Smooth muscle cell (in vitro differentiated cells): ENCODE measurements around the gene BACE2. TPM values are rescaled to one million over a fixed set of nuclear protein-coding genes. Genes with fewer than 3 reads are reported as not detected.

ENCODE experiments used
- DNase-seq: peaks from one replicate; lab custom pipeline; 2025; ENCODE audit not compliant: unreplicated experiment; lab: John Stamatoyannopoulos, UW
- H2AFZ ChIP-seq: fragments of 200-600 bp; sonication (generic); 2 replicates; pipeline ENCODE4 v1.6.0; 2016; ENCODE audit warnings: antibody characterized with exemption, low read depth, mild to moderate bottlenecking
- H3F3A ChIP-seq: fragments of 200-600 bp; sonication (generic); 2 replicates; pipeline ENCODE4 v1.6.0; 2017; ENCODE audit warnings: antibody characterized with exemption, low read depth
- H3K27ac ChIP-seq: fragments of 200-600 bp; sonication (generic); 2 replicates; pipeline ENCODE4 v1.5.1; 2016; ENCODE audit warnings: low read depth, mild to moderate bottlenecking
- H3K27me3 ChIP-seq: fragments of 200-600 bp; sonication (generic); 2 replicates; pipeline ENCODE4 v1.6.1; 2016; ENCODE audit warnings: low read depth, mild to moderate bottlenecking
- H3K36me3 ChIP-seq: fragments of 200-600 bp; sonication (generic); 2 replicates; pipeline ENCODE4 v1.5.1; 2016; ENCODE audit warnings: low read depth
- H3K4me1 ChIP-seq: fragments of 200-600 bp; sonication (generic); 2 replicates; pipeline ENCODE4 v1.5.1; 2016; ENCODE audit warnings: low read depth
- H3K4me2 ChIP-seq: fragments of 200-600 bp; sonication (generic); 2 replicates; pipeline ENCODE4 v1.6.0; 2016; ENCODE audit warnings: mild to moderate bottlenecking
- H3K4me3 ChIP-seq: fragments of 200-600 bp; sonication (generic); 2 replicates; pipeline ENCODE4 v1.5.1; 2016; ENCODE audit warnings: mild to moderate bottlenecking
- H3K79me2 ChIP-seq: fragments of 200-600 bp; sonication (generic); 2 replicates; pipeline ENCODE4 v1.6.0; 2016; ENCODE audit warnings: low read depth, mild to moderate bottlenecking
- H3K9ac ChIP-seq: fragments of 200-600 bp; sonication (generic); 2 replicates; pipeline ENCODE4 v1.6.0; 2016; ENCODE audit warnings: low read depth
- H3K9me3 ChIP-seq: fragments of 200-600 bp; sonication (generic); replicated peaks from 2 replicates; pipeline ENCODE4 v1.5.1; 2016; ENCODE audit warnings: low read depth
- H4K20me1 ChIP-seq: fragments of 200-600 bp; sonication (generic); 2 replicates; pipeline ENCODE4 v1.6.0; 2016; ENCODE audit warnings: low read depth
- CTCF ChIP-seq: fragments of 200-600 bp; sonication (generic); IDR thresholded peaks from 2 replicates; pipeline ENCODE4 v1.5.1; 2017; ENCODE audit warnings: borderline replicate concordance, mild to moderate bottlenecking, antibody characterized with exemption; ENCODE audit not compliant: insufficient read depth, poor library complexity, severe bottlenecking
- WGBS: methylation state at CpG from one replicate; pipeline ENCODE4 v1.1.7; 2016; ENCODE audit warnings: low lambda C conversion rate; 5-methylcytosine and 5-hydroxymethylcytosine counted together
- polyA plus RNA-seq: library from polyadenylated mRNA; unstranded; fragments of >200 nt; fragmentation: Nextera tagmentation; extraction: Ambion mirVana; gene quantifications from 2 replicates; pipeline ENCODE4 v1.2.1, GENCODE V29; 2016
- total RNA-seq: library from RNA; depleted of rRNA; stranded (reverse); fragments of >200 nt; gene quantifications from 2 replicates; pipeline ENCODE4 v1.2.3, GENCODE V29; 2014

The BACE2 gene
- total and polyA plus RNA-seq, 2 experiments from 2014 or later = 25.3 to 33.3 TPM

GRCh38 chr21:41318218-41318617 is 150.3 kb downstream of the BACE2 start:
- no peak for DNase-seq
- Histone ChIP-seq H3F3A (no peaks in the 10 kb centered on the region), H4K20me1 (no peaks in the 10 kb centered on the region), H3K27ac (no peak overlapping the region), H3K27me3 (peaks cover 46% of the 10 kb centered on the region), H3K4me1 (no peaks in the 10 kb centered on the region), H2AFZ (no peak overlapping the region), H3K4me2 (no peak overlapping the region), H3K9me3 (no peaks in the 10 kb centered on the region), H3K79me2 (no peaks in the 10 kb centered on the region), H3K9ac (no peak overlapping the region), H3K36me3 (no peaks in the 10 kb centered on the region), H3K4me3 (no peak overlapping the region)
- no peak for TF ChIP-seq CTCF
- 89% methylated on average over 9 of the region's 9 CpGs for WGBS

- Histone ChIP-seq H3K9ac (no peak overlapping the region), H4K20me1 (no peaks in the 10 kb centered on the region), H3K27me3 (peaks cover 44% of the 10 kb centered on the region), H3K36me3 (no peaks in the 10 kb centered on the region), H3K9me3 (no peaks in the 10 kb centered on the region), H3K27ac (no peak overlapping the region), H3K4me3 (no peak overlapping the region), H3F3A (no peaks in the 10 kb centered on the region), H3K4me2 (no peak overlapping the region), H3K79me2 (no peaks in the 10 kb centered on the region), H3K4me1 (no peaks in the 10 kb centered on the region), H2AFZ (no peak overlapping the region)
- no peak for DNase-seq
- no peak for TF ChIP-seq CTCF
- 81% methylated on average over 7 of the region's 7 CpGs for WGBS
Measured at GRCh38 chr21:41319273-41319672, 151.3 kb downstream of the BACE2 start.

GRCh38 chr21:41321211-41321907 is 153.4 kb downstream of the BACE2 start:
- H3K79me2 ChIP-seq = no peaks in the 10 kb centered on the region
- no peak overlapping the region for H3K4me3 ChIP-seq
- no peak for TF ChIP-seq CTCF

More at GRCh38 chr21:41321211-41321907, 153.4 kb downstream of the BACE2 start:
- Histone ChIP-seq H3K9me3 (no peaks in the 10 kb centered on the region), H3F3A (no peaks in the 10 kb centered on the region), H3K27me3 (peaks cover 24% of the 10 kb centered on the region), H3K27ac (no peak overlapping the region), H2AFZ (no peak overlapping the region), H3K36me3 (no peaks in the 10 kb centered on the region), H3K4me1 (no peaks in the 10 kb centered on the region), H4K20me1 (no peaks in the 10 kb centered on the region), H3K4me2 (no peak overlapping the region), H3K9ac (no peak overlapping the region)
- 91% methylated on average over 20 of the region's 20 CpGs for WGBS
- DNase-seq = no peak
